Measurements from ENCODE around the gene ITGAL.

- TF ChIP-seq ARHGAP35 (CRISPR knock-in tag; IDR thresholded peaks at IDR 0.05; ENCODE audit: borderline replicate concordance) (no peak), ZBED4 (CRISPR knock-in tag; IDR thresholded peaks at IDR 0.05; ENCODE audit: borderline replicate concordance) (no peak), PRMT3 (CRISPR knock-in tag; IDR thresholded peaks at IDR 0.05; ENCODE audit: borderline replicate concordance, low read depth) (no peak), ARID2 (CRISPR knock-in tag; IDR thresholded peaks at IDR 0.05; ENCODE audit: borderline replicate concordance) (no peak), SRSF9 (IDR thresholded peaks at IDR 0.05; ENCODE audit: borderline replicate concordance, insufficient read depth, low read depth, low read length, poor library complexity, severe bottlenecking) (no peak)
Observed at GRCh38 chr16:30474074-30474452, 1.5 kb downstream of the ITGAL start.
